Left lung (tissue), 10 donors: ENCODE measurements around the gene TMED5. TPM values are rescaled to one million over a fixed set of nuclear protein-coding genes. Genes with fewer than 3 reads are reported as not detected.
"Not testable (repeated sequence)": the region's sequence is repeated elsewhere in the genome, so short reads cannot be mapped to it uniquely, and the experiment has no call there.

Experiments used
- ATAC-seq: fragments of 200-7000 bp; cut with Tn5 transposase; one replicate; pipeline ENCODE4 v1.9.1; 2020; ENCODE audit warnings: moderate library complexity
- DNase-seq, 4 donors: peaks; one replicate each; pipeline ENCODE4 v3.0.0-alpha.2; 2013 to 2020
- H3K27ac ChIP-seq, 2 donors: fragments of 200-600 bp; sonication (generic) in 1 of 2; one replicate each; pipeline versions ENCODE4 v1.5.0 to v1.8.0; 2020 to 2021
- H3K27me3 ChIP-seq, 2 donors: fragments of 200-600 bp; sonication (generic) in 1 of 2; one replicate each; pipeline versions ENCODE4 v1.5.0 to v1.8.0; 2020 to 2021
- H3K36me3 ChIP-seq, 2 donors: fragments of 200-600 bp; sonication (generic) in 1 of 2; one replicate each; pipeline versions ENCODE4 v1.5.0 to v1.8.0; 2020 to 2021
- H3K4me1 ChIP-seq, 2 donors: fragments of 200-600 bp; one replicate each; pipeline ENCODE4 v1.8.0; 2021
- H3K4me3 ChIP-seq, 2 donors: fragments of 200-600 bp; sonication (generic) in 1 of 2; one replicate each; pipeline versions ENCODE4 v1.5.0 to v1.8.0; 2020 to 2021; ENCODE audit warnings: mild to moderate bottlenecking in 1 of 2
- H3K9me3 ChIP-seq, 2 donors: fragments of 200-600 bp; sonication (generic) in 1 of 2; one replicate each; pipeline versions ENCODE4 v1.5.0 to v1.8.0; 2020 to 2021
- CTCF ChIP-seq, 2 donors: fragments of 200-600 bp; sonication (generic) in 1 of 2; IDR thresholded peaks; one replicate each; pipeline versions ENCODE4 v1.5.0 to v1.8.0; 2021; ENCODE audit warnings: antibody characterized with exemption in 2 of 2
- intact Hi-C, 2 donors: fragments of 100-400 bp; cut with DNase I; formaldehyde crosslinking; loops; one replicate each; pipeline versions ENCODE4 v1.11.2 to v1.14.2; 2022
- polyA plus RNA-seq, 6 donors: library from polyadenylated mRNA; unstranded; fragments of 120-200 nt; gene quantifications; one replicate each; pipeline ENCODE4 v1.2.1, GENCODE V29; 2013; ENCODE audit not compliant: insufficient read length in 6 of 6
- total RNA-seq, 2 donors: library from RNA; stranded (reverse); fragmentation: NEBNext Ultra II Directional; extraction: Animal tissue kit (Norgen Biotek cat#: 25700); gene quantifications; one replicate each; pipeline ENCODE4 v1.2.1, GENCODE V29; 2021
- donor health status: DM: no; HTN: yes; CAD: no.
- donor health status: DM: no; HTN: no; CAD: no.

TMED5 gene
- total and polyA plus RNA-seq, 8 donors, result 42.6 to 95.5 (median 52.6) TPM

- no peak for TF ChIP-seq CTCF (IDR thresholded peaks at IDR 0.05)
- Histone ChIP-seq H3K9me3 (no peaks in the 10 kb centered on the region), H3K27me3 (no peaks in the 10 kb centered on the region), H3K36me3 (peaks cover 0 to 16% of the 10 kb centered on the region in 2 donors), H3K27ac (no peak overlapping the region), H3K4me1 (peaks cover 3 to 56% of the 10 kb centered on the region in 2 donors), H3K4me3 (no peak overlapping the region)
- intact Hi-C loops, result no loop called here
- DNase-seq, result no peak
- ATAC-seq, result no peak
These were observed 7.4 kb downstream of the TMED5 start for GRCh38 chr1:93172778-93173177.

GRCh38 chr1:93171549-93172034 lies 8.6 kb downstream of the TMED5 start:
- no peaks in the 10 kb centered on the region for H3K27me3 ChIP-seq
- peaks cover 0 to 44% of the 10 kb centered on the region in 2 donors for H3K4me1 ChIP-seq
- H3K9me3 ChIP-seq, result no peaks in the 10 kb centered on the region
- no peak for TF ChIP-seq CTCF (IDR thresholded peaks at IDR 0.05)
- no peak overlapping the region for H3K4me3 ChIP-seq
- intact Hi-C loops, result no loop called here
- peaks cover 0 to 16% of the 10 kb centered on the region in 2 donors for H3K36me3 ChIP-seq
- ATAC-seq (no peak), DNase-seq (no peak)
- H3K27ac ChIP-seq, result no peak overlapping the region

GRCh38 chr1:93170141-93170678 lies 10.0 kb downstream of the TMED5 start:
- ATAC-seq, intact Hi-C loops, H3K27ac ChIP-seq, H3K4me3 ChIP-seq, H3K27me3 ChIP-seq, H3K9me3 ChIP-seq: not testable (repeated sequence)
- peaks cover 0 to 37% of the 10 kb centered on the region in 2 donors for H3K4me1 ChIP-seq
- peak in 1 of 4 donors; percentile 72 for DNase-seq
- H3K36me3 ChIP-seq, result peaks cover 0 to 16% of the 10 kb centered on the region in 2 donors

- Histone ChIP-seq H3K27me3 (no peaks in the 10 kb centered on the region), H3K36me3 (peaks cover 0 to 6% of the 10 kb centered on the region in 2 donors), H3K9me3 (no peaks in the 10 kb centered on the region), H3K27ac (no peak overlapping the region), H3K4me3 (no peak overlapping the region), H3K4me1 (peaks cover 0 to 23% of the 10 kb centered on the region in 2 donors)
- no peak for TF ChIP-seq CTCF (IDR thresholded peaks at IDR 0.05)
- intact Hi-C loops, result no loop called here
- DNase-seq, result no peak
- no peak for ATAC-seq
These were observed 13.2 kb downstream of the TMED5 start for GRCh38 chr1:93167006-93167405.

- peaks cover 0 to 17% of the 10 kb centered on the region in 2 donors for H3K4me1 ChIP-seq
- H3K36me3 ChIP-seq, ATAC-seq, H3K27me3 ChIP-seq, H3K9me3 ChIP-seq, DNase-seq, H3K27ac ChIP-seq, intact Hi-C loops, H3K4me3 ChIP-seq: not testable (repeated sequence)
These were observed 14.3 kb downstream of the TMED5 start for GRCh38 chr1:93165895-93166294.

GRCh38 chr1:93164816-93165215 lies 15.4 kb downstream of the TMED5 start:
- intact Hi-C loops, result no loop called here
- H3K4me1 ChIP-seq, result peaks cover 0 to 17% of the 10 kb centered on the region in 2 donors
- H3K27ac ChIP-seq, result peak overlapping the region in 1 of 2 donors; percentile 61
- H3K4me3 ChIP-seq, result no peak overlapping the region
- H3K36me3 ChIP-seq, result peaks cover 0 to 3% of the 10 kb centered on the region in 2 donors
- DNase-seq, result no peak
- no peaks in the 10 kb centered on the region for H3K27me3 ChIP-seq
- no peak for ATAC-seq
- no peak for TF ChIP-seq CTCF (IDR thresholded peaks at IDR 0.05)
- H3K9me3 ChIP-seq, result no peaks in the 10 kb centered on the region

GRCh38 chr1:93163314-93163713 lies 16.9 kb downstream of the TMED5 start:
- intact Hi-C loops, H3K27ac ChIP-seq, H3K4me3 ChIP-seq, H3K27me3 ChIP-seq, H3K9me3 ChIP-seq, DNase-seq, ATAC-seq: not testable (repeated sequence)
- Histone ChIP-seq H3K36me3 (peaks cover 5 to 18% of the 10 kb centered on the region in 2 donors), H3K4me1 (peaks cover 0 to 17% of the 10 kb centered on the region in 2 donors)
